GM23248 (cell line): ENCODE data around the gene EXD3. TPM values are rescaled to one million over a fixed set of nuclear protein-coding genes. Genes with fewer than 3 reads are reported as not detected.
A peak's percentile ranks its signal among the peaks of the same experiment; 100 is the strongest.

ENCODE experiments used
- DNase-seq: peaks from one replicate; pipeline ENCODE4 v3.0.0-alpha.2; 2015
- H2AFZ ChIP-seq: fragments of 200-600 bp; sonication (generic); 2 replicates; pipeline ENCODE4 v1.6.1; 2016; ENCODE audit warnings: antibody characterized with exemption
- H3F3A ChIP-seq: fragments of 200-600 bp; sonication (generic); 2 replicates; pipeline ENCODE4 v1.6.1; 2016; ENCODE audit warnings: mild to moderate bottlenecking, antibody characterized with exemption, mixed run types; ENCODE audit not compliant: insufficient read depth
- H3K27ac ChIP-seq: fragments of 200-600 bp; sonication (generic); 2 replicates; pipeline ENCODE4 v1.5.1; 2016; ENCODE audit warnings: mild to moderate bottlenecking
- H3K27me3 ChIP-seq: fragments of 200-600 bp; sonication (generic); replicated peaks from 2 replicates; pipeline ENCODE4 v1.6.1; 2016; ENCODE audit warnings: mild to moderate bottlenecking; ENCODE audit not compliant: insufficient read depth
- H3K36me3 ChIP-seq: fragments of 200-600 bp; sonication (generic); 2 replicates; pipeline ENCODE4 v1.6.1; 2016; ENCODE audit warnings: low read depth, mild to moderate bottlenecking
- H3K4me1 ChIP-seq: fragments of 200-600 bp; sonication (generic); 2 replicates; pipeline ENCODE4 v1.6.1; 2016; ENCODE audit warnings: mild to moderate bottlenecking; ENCODE audit not compliant: insufficient read depth
- H3K4me2 ChIP-seq: fragments of 200-600 bp; sonication (generic); one replicate; pipeline ENCODE4 v1.6.1; 2016; ENCODE audit warnings: mild to moderate bottlenecking; ENCODE audit not compliant: unreplicated experiment
- H3K4me3 ChIP-seq: fragments of 200-600 bp; sonication (generic); 2 replicates; pipeline ENCODE4 v1.5.1; 2016; ENCODE audit warnings: mild to moderate bottlenecking
- H3K79me2 ChIP-seq: fragments of 200-600 bp; sonication (generic); 2 replicates; pipeline ENCODE4 v1.6.1; 2016; ENCODE audit warnings: mild to moderate bottlenecking; ENCODE audit not compliant: insufficient read depth
- H3K9ac ChIP-seq: fragments of 200-600 bp; sonication (generic); 2 replicates; pipeline ENCODE4 v1.6.1; 2016; ENCODE audit warnings: mild to moderate bottlenecking
- H3K9me2 ChIP-seq: fragments of 200-600 bp; sonication (generic); 2 replicates; pipeline ENCODE4 v1.6.1; 2016; ENCODE audit warnings: mixed run types, mild to moderate bottlenecking, moderate library complexity; ENCODE audit not compliant: insufficient read depth
- H3K9me3 ChIP-seq: fragments of 200-600 bp; sonication (generic); one replicate; pipeline ENCODE4 v1.6.1; 2017; ENCODE audit warnings: low read depth
- H4K20me1 ChIP-seq: fragments of 200-600 bp; sonication (generic); 2 replicates; pipeline ENCODE4 v1.6.0; 2016; ENCODE audit not compliant: insufficient read depth
- EZH2 ChIP-seq: fragments of 200-600 bp; sonication (generic); IDR thresholded peaks from 2 replicates; pipeline ENCODE4 v1.6.1; 2018; ENCODE audit warnings: antibody characterized with exemption, mild to moderate bottlenecking; ENCODE audit not compliant: insufficient read depth, poor library complexity, severe bottlenecking
- EZH2phosphoT487 ChIP-seq: fragments of 200-600 bp; sonication (generic); IDR thresholded peaks from 2 replicates; pipeline ENCODE4 v1.6.1; 2018; ENCODE audit warnings: antibody characterized with exemption, moderate library complexity, mild to moderate bottlenecking, low read depth; ENCODE audit not compliant: insufficient read depth
- WGBS, 2 experiments: methylation state at CpG; one replicate each; pipeline ENCODE4 v1.1.6; 2015 to 2017; ENCODE audit warnings: low lambda C conversion rate in 2 of 2, low coverage in 1 of 2; ENCODE audit errors: missing lambda C conversion rate in 2 of 2; 5-methylcytosine and 5-hydroxymethylcytosine counted together
- in situ Hi-C: fragments of 300-500 bp; cut with MboI; formaldehyde crosslinking; loops from 2 replicates; pipeline ENCODE4 v1.15.0; 2020
- polyA plus RNA-seq: library from polyadenylated mRNA; unstranded; fragments of >200 nt; fragmentation: Nextera tagmentation; extraction: Ambion mirVana; gene quantifications from 2 replicates; pipeline ENCODE4 v1.2.1, GENCODE V29; 2016
- total RNA-seq: library from RNA; depleted of rRNA; stranded (reverse); fragments of >200 nt; shearing (Covaris generic); gene quantifications from 2 replicates; pipeline ENCODE4 v1.2.3, GENCODE V29; 2014

The EXD3 gene
- total and polyA plus RNA-seq, 2 experiments from 2014 or later = 10.1 to 11.6 TPM

DNA sequence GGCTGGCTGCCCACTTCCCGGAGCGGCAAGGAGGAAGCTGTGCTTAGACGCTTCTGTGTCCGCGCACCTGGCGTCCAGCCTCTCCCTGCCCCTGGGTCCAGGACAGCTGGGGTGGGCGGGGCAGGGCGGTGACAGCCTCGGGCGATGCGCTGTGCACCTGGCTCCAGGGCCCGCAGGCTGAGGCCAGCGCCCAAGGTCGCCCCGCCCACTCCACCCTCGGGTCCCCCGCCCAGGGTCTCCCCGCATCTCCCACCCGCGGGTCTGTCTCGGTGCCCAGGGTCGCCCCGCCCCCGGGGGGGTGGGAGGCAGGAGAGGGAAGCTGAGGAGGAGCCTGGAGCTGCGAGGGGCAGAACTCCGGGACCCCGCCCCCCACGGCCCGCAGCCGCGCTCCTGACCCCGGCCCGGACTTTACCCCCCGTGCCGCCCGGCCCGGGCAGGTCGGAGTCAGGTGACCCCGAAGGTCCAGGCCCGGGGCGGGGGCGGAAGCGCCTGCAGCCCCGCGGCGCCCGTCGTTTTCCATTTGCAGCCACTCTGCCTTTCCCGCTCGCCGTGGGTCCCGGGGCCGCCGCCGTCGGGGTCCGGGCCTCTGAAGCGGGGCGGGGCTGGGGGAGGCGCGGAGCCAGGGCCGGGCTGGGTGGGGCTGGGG, 18.4 kb upstream of the EXD3 start, which contains the start of gene ENTPD8:
ENTPD8 (minus strand) TSS at position 69 of the 646 bp plus-strand sequence. CDS start 3,072 bp downstream, outside the sequence.
- H2AFZ ChIP-seq = no peak within 1 kb of the TSS
- no peaks in the 10 kb centered on the region for H3K36me3 ChIP-seq
- H4K20me1 ChIP-seq = no peaks in the 10 kb centered on the region
- H3K27ac ChIP-seq = no peak within 1 kb of the TSS
- peak; percentile 28 for DNase-seq
- no peaks in the 10 kb centered on the region for H3K27me3 ChIP-seq
- H3K9me2 ChIP-seq = no peaks in the 10 kb centered on the region
- H3K4me2 ChIP-seq = peak within 1 kb of the TSS; percentile 68
- TF ChIP-seq EZH2phosphoT487 (no peak), EZH2 (no peak)
- H3K4me1 ChIP-seq = peaks cover 14% of the 10 kb centered on the region
- in situ Hi-C loops = no loop called here
- H3F3A ChIP-seq = peaks cover 2% of the 10 kb centered on the region; the same call in 1 of the 2 replicates
- no peak within 1 kb of the TSS for H3K9ac ChIP-seq
- H3K4me3 ChIP-seq = 0 out of 2 replicates have a peak within 1 kb of the TSS, but pooled peaks have one; percentile 26
- WGBS, 2 experiments = 1 to 3% methylated on average over 23 to 52 of the region's 62 CpGs
- no peaks in the 10 kb centered on the region for H3K9me3 ChIP-seq
- no peaks in the 10 kb centered on the region for H3K79me2 ChIP-seq

DNA sequence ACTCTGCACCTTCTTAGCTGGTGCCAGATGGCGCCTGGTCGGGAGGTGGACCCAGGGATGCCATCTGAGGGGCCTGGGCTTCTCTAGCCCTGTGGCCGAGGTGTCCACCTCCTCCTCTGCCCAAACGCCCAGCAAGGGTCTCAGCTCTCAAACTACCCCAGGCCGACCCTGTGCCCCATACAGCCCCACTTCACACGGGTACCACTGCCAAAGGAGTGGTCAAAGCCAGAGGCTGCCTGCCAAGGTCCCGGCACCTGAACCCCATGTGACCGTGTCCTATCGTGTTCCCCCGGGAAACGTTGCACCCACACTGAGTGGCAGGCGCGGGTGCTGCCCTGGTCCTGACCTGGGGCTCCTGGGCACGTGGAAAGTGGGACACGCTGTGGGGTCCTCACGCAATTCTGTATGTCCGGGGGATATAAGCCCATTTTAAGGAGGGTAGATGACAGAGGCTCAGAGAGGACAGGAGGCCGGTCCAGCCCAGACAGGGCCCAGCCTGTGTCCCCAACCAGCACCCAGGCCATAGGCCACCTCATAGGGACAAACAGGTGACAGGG, 16.3 kb upstream of the EXD3 start:
- TF ChIP-seq EZH2phosphoT487 = no peak
- no peak for TF ChIP-seq EZH2
- Histone ChIP-seq H3K9me3 (no peaks in the 10 kb centered on the region), H3K27ac (no peak overlapping the region), H3K9ac (no peak overlapping the region), H3K9me2 (no peaks in the 10 kb centered on the region), H3K4me1 (no peaks in the 10 kb centered on the region), H3K4me2 (no peak overlapping the region), H3K4me3 (no peak overlapping the region), H4K20me1 (no peaks in the 10 kb centered on the region), H2AFZ (no peak overlapping the region), H3K79me2 (no peaks in the 10 kb centered on the region), H3K27me3 (no peaks in the 10 kb centered on the region), H3F3A (no peaks in the 10 kb centered on the region), H3K36me3 (no peaks in the 10 kb centered on the region)
- 62 to 65% methylated on average over 18 of the region's 18 CpGs for WGBS, 2 experiments
- in situ Hi-C loops = no loop called here
- no peak for DNase-seq

DNA sequence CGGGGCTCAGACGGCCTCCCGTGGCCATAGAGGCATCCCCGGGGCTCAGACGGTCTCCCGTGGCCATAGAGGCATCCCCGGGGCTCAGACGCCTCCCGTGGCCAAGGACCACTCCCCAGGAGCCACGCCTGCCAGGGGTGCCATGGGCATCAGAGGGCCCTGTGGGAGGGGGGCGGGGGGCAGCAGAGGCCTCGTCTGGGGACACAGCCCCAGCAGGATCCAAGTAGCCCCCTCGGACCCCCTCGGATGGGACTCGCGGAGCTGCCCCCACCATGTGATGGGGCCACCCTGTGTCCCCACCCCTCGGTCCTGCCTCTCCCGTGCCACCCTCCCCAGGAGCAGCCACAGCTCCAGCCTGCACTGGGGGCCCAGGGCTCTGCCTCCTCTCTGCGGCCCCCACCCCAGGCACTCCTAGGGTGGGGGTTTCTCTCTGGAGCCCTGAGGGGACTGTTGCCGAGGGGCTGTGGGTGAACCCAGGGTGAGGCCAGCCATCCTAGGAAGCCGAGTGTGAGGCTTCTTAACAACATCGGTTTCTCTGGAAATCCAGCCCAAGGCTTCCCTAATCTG, 15.7 kb upstream of the EXD3 start:
- no peaks in the 10 kb centered on the region for H4K20me1 ChIP-seq
- 60 to 62% methylated on average over 9 to 20 of the region's 22 CpGs for WGBS, 2 experiments
- in situ Hi-C loops = no loop called here
- no peaks in the 10 kb centered on the region for H3F3A ChIP-seq
- no peak for DNase-seq
- H3K79me2 ChIP-seq = no peaks in the 10 kb centered on the region
- no peak overlapping the region for H3K4me2 ChIP-seq
- H3K27me3 ChIP-seq = no peaks in the 10 kb centered on the region
- no peaks in the 10 kb centered on the region for H3K9me2 ChIP-seq
- no peaks in the 10 kb centered on the region for H3K36me3 ChIP-seq
- no peak overlapping the region for H3K4me3 ChIP-seq
- H3K9ac ChIP-seq = no peak overlapping the region
- H2AFZ ChIP-seq = no peak overlapping the region
- no peaks in the 10 kb centered on the region for H3K4me1 ChIP-seq
- TF ChIP-seq EZH2phosphoT487 = no peak
- TF ChIP-seq EZH2 = no peak
- no peaks in the 10 kb centered on the region for H3K9me3 ChIP-seq
- H3K27ac ChIP-seq = no peak overlapping the region

DNA sequence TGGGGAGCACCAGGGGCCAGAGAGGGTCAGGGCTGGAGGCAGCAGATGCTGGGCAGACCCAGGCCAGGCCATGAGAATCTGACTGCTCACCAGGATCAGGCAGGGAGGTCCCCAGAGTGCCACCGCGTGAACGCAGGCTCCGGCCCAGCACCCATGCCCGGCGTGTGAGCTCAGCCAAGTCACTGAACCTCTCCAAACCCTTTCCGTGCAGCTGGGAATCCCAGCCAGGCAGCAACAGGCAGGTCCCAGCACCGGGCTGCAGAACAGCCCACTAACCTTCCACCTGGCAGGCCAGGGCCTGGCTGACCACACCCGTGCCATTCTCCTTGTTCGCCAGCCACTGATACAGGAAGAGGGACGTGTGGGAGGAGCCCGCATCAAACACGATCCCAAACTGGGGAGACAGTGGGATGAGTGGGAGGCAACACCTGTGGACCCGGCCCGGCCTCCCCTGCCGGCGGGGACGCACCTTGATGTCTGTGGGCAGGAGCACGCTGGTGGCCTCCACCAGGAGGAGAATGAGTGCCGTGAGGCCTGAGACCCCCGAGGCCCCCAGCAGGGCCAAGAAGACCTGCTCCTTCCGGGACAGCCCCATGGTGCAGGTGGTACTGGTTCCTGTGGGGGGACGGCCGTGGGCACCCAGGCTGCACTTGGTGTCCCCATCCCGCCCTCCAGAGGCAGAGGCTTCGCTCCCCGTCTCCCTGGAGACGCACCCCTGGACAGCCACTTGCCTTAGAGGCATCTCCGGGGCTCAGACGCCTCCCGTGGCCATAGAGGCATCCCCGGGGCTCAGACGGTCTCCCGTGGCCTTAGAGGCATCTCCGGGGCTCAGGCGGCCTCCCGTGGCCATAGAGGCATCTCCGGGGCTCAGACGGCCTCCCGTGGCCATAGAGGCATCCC, 15.0 kb upstream of the EXD3 start:
- H4K20me1 ChIP-seq = no peaks in the 10 kb centered on the region
- no peaks in the 10 kb centered on the region for H3F3A ChIP-seq
- H3K27ac ChIP-seq = no peak overlapping the region
- no peak overlapping the region for H2AFZ ChIP-seq
- no peak overlapping the region for H3K4me2 ChIP-seq
- in situ Hi-C loops = no loop called here
- H3K9ac ChIP-seq = no peak overlapping the region
- WGBS, 2 experiments = 75 to 80% methylated on average over 29 of the region's 40 CpGs
- DNase-seq = no peak
- H3K36me3 ChIP-seq = no peaks in the 10 kb centered on the region
- no peaks in the 10 kb centered on the region for H3K9me3 ChIP-seq
- H3K4me3 ChIP-seq = no peak overlapping the region
- no peaks in the 10 kb centered on the region for H3K27me3 ChIP-seq
- TF ChIP-seq EZH2 = no peak
- TF ChIP-seq EZH2phosphoT487 = no peak
- no peaks in the 10 kb centered on the region for H3K4me1 ChIP-seq
- H3K9me2 ChIP-seq = no peaks in the 10 kb centered on the region
- H3K79me2 ChIP-seq = no peaks in the 10 kb centered on the region
